Activated CD4-positive, alpha-beta T cell treated with anti-CD3 and anti-CD28 coated beads, Interleukin-2, amount 10 ng/mL, durations not matched to agents 24 days and 14 days (primary cell): Measurements from ENCODE around the gene NSUN4. TPM values are rescaled to one million over a fixed set of nuclear protein-coding genes. Genes with fewer than 3 reads are reported as not detected.

ENCODE experiments used
- total RNA-seq: library from RNA; stranded (reverse); gene quantifications from 2 replicates; pipeline ENCODE4 v1.2.3, GENCODE V29; 2022

The NSUN4 gene
- total RNA-seq, 1 donor from 2014 or later = 46.5 TPM

Other genes starting within 250 kb of the NSUN4 start
- gene PIK3R3, start 208.2 kb upstream of the NSUN4 start, total RNA-seq = 2.4 and 3.2 TPM in 2 replicates
- gene TSPAN1, start 165.7 kb upstream of the NSUN4 start, total RNA-seq = not detected in 2 replicates
- gene P3R3URF, start 164.3 kb upstream of the NSUN4 start, total RNA-seq = not detected in 2 replicates
- 75.1 and 83.0 TPM in 2 replicates for gene POMGNT1, start 142.4 kb upstream of the NSUN4 start, total RNA-seq
- gene LURAP1, start 137.5 kb upstream of the NSUN4 start, total RNA-seq = 0.12 and 0.21 TPM in 2 replicates
- 55.5 and 59.6 TPM in 2 replicates for gene RAD54L, start 93.0 kb upstream of the NSUN4 start, total RNA-seq
- 63.1 and 64.6 TPM in 2 replicates for gene LRRC41, start 37.2 kb upstream of the NSUN4 start, total RNA-seq
- gene UQCRH, start 37.1 kb upstream of the NSUN4 start, total RNA-seq = 283 and 306 TPM in 2 replicates
- gene FAAH, start 53.5 kb downstream of the NSUN4 start, total RNA-seq = 4.6 and 6.8 TPM in 2 replicates
- 0.07 TPM in 1 of 2 replicates, not detected in the other for gene DMBX1, start 149.0 kb downstream of the NSUN4 start, total RNA-seq
- not detected in 2 replicates for gene KNCN, start 210.8 kb downstream of the NSUN4 start, total RNA-seq